Gastrocnemius medialis (tissue), 4 donors: Measurements from ENCODE around the gene SKA1.

Experiments used
- CTCF ChIP-seq, 5 experiments: fragments of 450-650 bp in 3 of 5; fragments of 200-600 bp in 2 of 5; sonication (generic) in 2 of 5; IDR thresholded peaks in 4 of 5; conservative IDR thresholded peaks in 1 of 5; 1 replicate in 4 of 5; 2 replicates in 1 of 5; pipeline ENCODE4 v1.5.1; 2016 to 2019; ENCODE audit warnings: antibody characterized with exemption in 5 of 5, mild to moderate bottlenecking in 3 of 5, moderate library complexity in 3 of 5
- POLR2A ChIP-seq, 2 donors: fragments of 450-650 bp; IDR thresholded peaks; one replicate each; pipeline ENCODE4 v1.6.1; 2017; ENCODE audit warnings: antibody characterized with exemption in 2 of 2, mild to moderate bottlenecking in 2 of 2, moderate library complexity in 2 of 2

- TF ChIP-seq CTCF (IDR thresholded peaks at IDR 0.05 in 4 of 5, conservative IDR thresholded peaks at IDR 0.05 in 1 of 5) (no peak), POLR2A (IDR thresholded peaks at IDR 0.05) (no peak)
Observed at GRCh38 chr18:50410894-50411293, 36.0 kb downstream of the SKA1 start.
